HEK293 (cell line): ENCODE results near the gene VAV3.

Experiments used
- ZNF561 ChIP-seq: fragments of 450-650 bp; IDR thresholded peaks from 2 replicates; pipeline ENCODE4 v1.5.1; 2018; ENCODE audit warnings: missing biosample characterization, missing genetic modification characterization, borderline replicate concordance
- ZNF654 ChIP-seq: fragments of 450-650 bp; formaldehyde crosslinking; IDR thresholded peaks from 2 replicates; pipeline ENCODE4 v1.5.1; 2016; ENCODE audit warnings: low read depth, missing biosample characterization, missing genetic modification characterization

- TF ChIP-seq ZNF561 (tag by site-specific recombination) = no peak
- TF ChIP-seq ZNF654 (tag by site-specific recombination) = no peak
These were observed 342.4 kb downstream of the VAV3 start for GRCh38 chr1:107622535-107622934.
